Measurements from ENCODE around the gene RMI2. TPM values are rescaled to one million over a fixed set of nuclear protein-coding genes. Genes with fewer than 3 reads are reported as not detected.

RMI2 gene
- total and polyA plus RNA-seq, 9 of the 15 experiments (the other 6 are each of a cell fraction or from before 2014, with no cell fraction given) = 8.0 to 43.4 (median 32.5) TPM

DNA sequence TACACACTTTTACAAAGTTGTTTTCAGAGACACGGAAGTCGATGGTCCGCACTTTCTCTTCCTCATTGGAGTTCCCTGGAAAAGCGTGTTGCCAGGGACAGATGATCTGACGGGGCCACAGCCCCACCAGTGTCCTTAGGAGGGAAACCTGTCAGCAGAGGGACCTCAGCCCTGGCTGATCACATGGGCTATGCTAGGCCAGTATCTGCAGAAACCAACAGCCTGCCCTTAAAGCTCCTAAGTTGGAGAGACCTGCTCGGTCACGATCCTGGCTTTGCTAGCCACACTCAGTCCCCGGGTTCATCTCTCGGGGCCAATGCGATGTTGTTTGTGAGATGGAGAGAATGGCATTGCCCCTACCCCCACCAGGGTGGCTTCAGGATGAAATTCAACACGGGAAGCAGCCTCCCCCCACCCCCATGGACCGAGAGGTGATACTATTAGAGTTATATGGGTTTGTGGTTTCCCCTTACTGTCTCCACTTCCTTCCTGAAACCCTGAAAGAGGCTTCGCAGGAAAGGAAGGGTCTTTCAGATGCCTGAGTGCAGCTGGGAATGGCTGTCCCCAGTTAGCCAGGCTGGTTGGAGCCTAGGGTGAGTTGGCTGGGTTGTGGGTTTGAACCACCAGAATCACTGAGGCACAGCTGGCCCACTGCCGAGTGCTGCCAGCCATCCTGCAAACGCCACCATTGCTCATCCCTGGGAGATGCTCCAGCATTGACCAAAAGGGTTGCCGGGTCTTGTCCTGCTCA, 16.6 kb downstream of the RMI2 start:
- H3K9ac ChIP-seq (ENCODE audit: insufficient read depth in 1 of 2, low read depth in 2 of 2, low read length in 2 of 2) = peak overlapping the region in 1 of 2 experiments; percentile 37; a peak in 1 of 4 replicates
- in situ Hi-C loops (cut with MboI) (loop anchor here (5.0 kb wide), 1 partner anchor 395 kb away; no protein-coding TSS in a partner anchor), intact Hi-C loops (cut with micrococcal nuclease) (no loop called here)
- H4K20me1 ChIP-seq (replicated peaks; ENCODE audit: control insufficient read depth, insufficient read depth, low read length) = no peaks in the 10 kb centered on the region
- no TSS peak for BruUV-seq (replicated peaks)
- H3K9me3 ChIP-seq (replicated peaks; ENCODE audit: control insufficient read depth, insufficient read depth, low read depth, low read length) = no peaks in the 10 kb centered on the region
- 25% methylated on average over 16 of the region's 16 CpGs for WGBS (ENCODE audit: insufficient coverage, low coverage, missing lambda C conversion rate)
- CTCF ChIA-PET (ENCODE audit: low intra/inter-chr PET ratio) = no interaction called here
- H3K79me2 ChIP-seq (ENCODE audit: control insufficient read depth, insufficient read depth, low read length) = no peaks in the 10 kb centered on the region
- no peaks in the 10 kb centered on the region for H3K36me3 ChIP-seq (ENCODE audit: control insufficient read depth, insufficient read depth, low read length)
- POLR2A ChIA-PET = interaction anchor here (0.7 to 1.4 kb wide), 2 partner anchors 17 to 106 kb away, joined by 3 read pairs; partner anchors contain the start of gene SOCS1
- H3K27me3 ChIP-seq (ENCODE audit: control insufficient read depth in 2 of 2, insufficient read depth in 2 of 2, low read length in 2 of 2) = no peaks in the 10 kb centered on the region
- no peak overlapping the region for H3K27ac ChIP-seq (ENCODE audit: extremely low read depth, low read depth, low read length)
- DNase-seq (ENCODE audit: extremely low read depth in 1 of 4, low spot score in 3 of 4) (no peak), FAIRE-seq (no peak), ATAC-seq (peak; percentile 43)
- H3K9me1 ChIP-seq (ENCODE audit: control insufficient read depth, insufficient read depth, low read length) = no peaks in the 10 kb centered on the region
- H3K4me1 ChIP-seq (replicated peaks in 1 of 2; ENCODE audit: control insufficient read depth in 2 of 2, insufficient read depth in 2 of 2, low read length in 2 of 2) = peaks cover 7 to 31% of the 10 kb centered on the region in 2 experiments; a peak in 4 of 5 replicates
- 0 out of 2 replicates have a peak overlapping the region, but pooled peaks have one; percentile 1 for H3K4me2 ChIP-seq (ENCODE audit: insufficient read depth, low read length)
- H3K4me3 ChIP-seq = no peak overlapping the region
- peak overlapping the region; percentile 71 for H2AFZ ChIP-seq (ENCODE audit: low read depth, low read length)
- TF ChIP-seq ZNF830 (CRISPR knock-in tag; IDR thresholded peaks at IDR 0.05) (peak; percentile 37; the same call in 1 of the 2 replicates), ETS2 (tag; IDR thresholded peaks at IDR 0.05; ENCODE audit: borderline replicate concordance, poor library complexity, severe bottlenecking) (no peak), HIVEP1 (CRISPR knock-in tag; IDR thresholded peaks at IDR 0.05) (no peak)
- TF ChIP-seq, protein P1, sequence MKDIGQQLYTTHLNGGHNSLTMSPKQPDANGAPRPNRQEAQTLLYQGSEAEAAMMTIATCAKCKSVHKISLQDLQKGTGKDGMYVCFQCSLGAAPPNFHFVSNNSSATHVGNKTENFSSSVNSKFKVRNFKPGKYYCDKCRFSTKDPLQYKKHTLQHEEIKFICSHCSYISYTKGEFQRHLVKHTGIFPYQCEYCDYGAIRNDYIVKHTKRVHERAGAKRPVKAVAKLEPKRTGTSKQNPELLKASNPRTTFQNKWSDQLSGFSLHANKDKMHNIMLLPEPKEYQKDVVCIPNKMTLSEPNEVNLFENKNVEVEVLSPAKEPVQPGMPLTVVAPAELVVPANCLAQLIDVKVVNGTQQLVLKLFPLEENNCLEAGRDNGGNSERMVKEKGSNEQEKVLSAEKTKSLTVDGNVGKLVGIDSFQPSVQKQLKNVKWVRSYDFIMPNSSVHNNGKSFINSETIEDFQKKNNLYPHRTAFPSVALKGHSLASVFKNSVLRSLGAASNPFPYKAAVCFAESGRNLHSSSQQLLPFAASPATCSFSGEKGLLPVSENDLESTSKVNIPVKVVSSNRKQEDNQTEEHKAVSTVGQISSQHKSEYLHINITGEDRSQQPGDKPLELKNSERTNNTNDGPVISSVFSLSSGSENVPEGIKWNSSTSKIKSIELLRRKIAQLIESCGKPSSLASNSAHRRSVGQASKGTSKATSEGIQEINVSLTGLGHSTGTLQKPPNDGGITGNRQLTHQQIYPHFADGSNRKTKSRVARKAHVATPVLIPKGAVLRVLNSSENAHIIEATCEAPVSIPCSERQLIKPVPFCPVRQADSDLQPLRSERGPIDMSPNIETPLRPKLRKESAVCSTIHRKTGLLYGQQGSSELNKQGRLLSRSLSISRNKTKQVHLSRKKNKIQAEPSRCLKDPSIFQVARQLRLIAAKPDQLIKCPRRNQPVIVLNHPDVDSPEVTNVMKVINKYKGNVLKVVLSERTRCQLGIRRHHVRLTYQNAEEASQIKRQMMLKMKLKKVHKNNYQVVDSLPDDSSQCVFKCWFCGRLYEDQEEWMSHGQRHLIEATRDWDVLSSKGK (CRISPR knock-in tag; IDR thresholded peaks at IDR 0.05) = no peak
- TF ChIP-seq, protein P2, sequence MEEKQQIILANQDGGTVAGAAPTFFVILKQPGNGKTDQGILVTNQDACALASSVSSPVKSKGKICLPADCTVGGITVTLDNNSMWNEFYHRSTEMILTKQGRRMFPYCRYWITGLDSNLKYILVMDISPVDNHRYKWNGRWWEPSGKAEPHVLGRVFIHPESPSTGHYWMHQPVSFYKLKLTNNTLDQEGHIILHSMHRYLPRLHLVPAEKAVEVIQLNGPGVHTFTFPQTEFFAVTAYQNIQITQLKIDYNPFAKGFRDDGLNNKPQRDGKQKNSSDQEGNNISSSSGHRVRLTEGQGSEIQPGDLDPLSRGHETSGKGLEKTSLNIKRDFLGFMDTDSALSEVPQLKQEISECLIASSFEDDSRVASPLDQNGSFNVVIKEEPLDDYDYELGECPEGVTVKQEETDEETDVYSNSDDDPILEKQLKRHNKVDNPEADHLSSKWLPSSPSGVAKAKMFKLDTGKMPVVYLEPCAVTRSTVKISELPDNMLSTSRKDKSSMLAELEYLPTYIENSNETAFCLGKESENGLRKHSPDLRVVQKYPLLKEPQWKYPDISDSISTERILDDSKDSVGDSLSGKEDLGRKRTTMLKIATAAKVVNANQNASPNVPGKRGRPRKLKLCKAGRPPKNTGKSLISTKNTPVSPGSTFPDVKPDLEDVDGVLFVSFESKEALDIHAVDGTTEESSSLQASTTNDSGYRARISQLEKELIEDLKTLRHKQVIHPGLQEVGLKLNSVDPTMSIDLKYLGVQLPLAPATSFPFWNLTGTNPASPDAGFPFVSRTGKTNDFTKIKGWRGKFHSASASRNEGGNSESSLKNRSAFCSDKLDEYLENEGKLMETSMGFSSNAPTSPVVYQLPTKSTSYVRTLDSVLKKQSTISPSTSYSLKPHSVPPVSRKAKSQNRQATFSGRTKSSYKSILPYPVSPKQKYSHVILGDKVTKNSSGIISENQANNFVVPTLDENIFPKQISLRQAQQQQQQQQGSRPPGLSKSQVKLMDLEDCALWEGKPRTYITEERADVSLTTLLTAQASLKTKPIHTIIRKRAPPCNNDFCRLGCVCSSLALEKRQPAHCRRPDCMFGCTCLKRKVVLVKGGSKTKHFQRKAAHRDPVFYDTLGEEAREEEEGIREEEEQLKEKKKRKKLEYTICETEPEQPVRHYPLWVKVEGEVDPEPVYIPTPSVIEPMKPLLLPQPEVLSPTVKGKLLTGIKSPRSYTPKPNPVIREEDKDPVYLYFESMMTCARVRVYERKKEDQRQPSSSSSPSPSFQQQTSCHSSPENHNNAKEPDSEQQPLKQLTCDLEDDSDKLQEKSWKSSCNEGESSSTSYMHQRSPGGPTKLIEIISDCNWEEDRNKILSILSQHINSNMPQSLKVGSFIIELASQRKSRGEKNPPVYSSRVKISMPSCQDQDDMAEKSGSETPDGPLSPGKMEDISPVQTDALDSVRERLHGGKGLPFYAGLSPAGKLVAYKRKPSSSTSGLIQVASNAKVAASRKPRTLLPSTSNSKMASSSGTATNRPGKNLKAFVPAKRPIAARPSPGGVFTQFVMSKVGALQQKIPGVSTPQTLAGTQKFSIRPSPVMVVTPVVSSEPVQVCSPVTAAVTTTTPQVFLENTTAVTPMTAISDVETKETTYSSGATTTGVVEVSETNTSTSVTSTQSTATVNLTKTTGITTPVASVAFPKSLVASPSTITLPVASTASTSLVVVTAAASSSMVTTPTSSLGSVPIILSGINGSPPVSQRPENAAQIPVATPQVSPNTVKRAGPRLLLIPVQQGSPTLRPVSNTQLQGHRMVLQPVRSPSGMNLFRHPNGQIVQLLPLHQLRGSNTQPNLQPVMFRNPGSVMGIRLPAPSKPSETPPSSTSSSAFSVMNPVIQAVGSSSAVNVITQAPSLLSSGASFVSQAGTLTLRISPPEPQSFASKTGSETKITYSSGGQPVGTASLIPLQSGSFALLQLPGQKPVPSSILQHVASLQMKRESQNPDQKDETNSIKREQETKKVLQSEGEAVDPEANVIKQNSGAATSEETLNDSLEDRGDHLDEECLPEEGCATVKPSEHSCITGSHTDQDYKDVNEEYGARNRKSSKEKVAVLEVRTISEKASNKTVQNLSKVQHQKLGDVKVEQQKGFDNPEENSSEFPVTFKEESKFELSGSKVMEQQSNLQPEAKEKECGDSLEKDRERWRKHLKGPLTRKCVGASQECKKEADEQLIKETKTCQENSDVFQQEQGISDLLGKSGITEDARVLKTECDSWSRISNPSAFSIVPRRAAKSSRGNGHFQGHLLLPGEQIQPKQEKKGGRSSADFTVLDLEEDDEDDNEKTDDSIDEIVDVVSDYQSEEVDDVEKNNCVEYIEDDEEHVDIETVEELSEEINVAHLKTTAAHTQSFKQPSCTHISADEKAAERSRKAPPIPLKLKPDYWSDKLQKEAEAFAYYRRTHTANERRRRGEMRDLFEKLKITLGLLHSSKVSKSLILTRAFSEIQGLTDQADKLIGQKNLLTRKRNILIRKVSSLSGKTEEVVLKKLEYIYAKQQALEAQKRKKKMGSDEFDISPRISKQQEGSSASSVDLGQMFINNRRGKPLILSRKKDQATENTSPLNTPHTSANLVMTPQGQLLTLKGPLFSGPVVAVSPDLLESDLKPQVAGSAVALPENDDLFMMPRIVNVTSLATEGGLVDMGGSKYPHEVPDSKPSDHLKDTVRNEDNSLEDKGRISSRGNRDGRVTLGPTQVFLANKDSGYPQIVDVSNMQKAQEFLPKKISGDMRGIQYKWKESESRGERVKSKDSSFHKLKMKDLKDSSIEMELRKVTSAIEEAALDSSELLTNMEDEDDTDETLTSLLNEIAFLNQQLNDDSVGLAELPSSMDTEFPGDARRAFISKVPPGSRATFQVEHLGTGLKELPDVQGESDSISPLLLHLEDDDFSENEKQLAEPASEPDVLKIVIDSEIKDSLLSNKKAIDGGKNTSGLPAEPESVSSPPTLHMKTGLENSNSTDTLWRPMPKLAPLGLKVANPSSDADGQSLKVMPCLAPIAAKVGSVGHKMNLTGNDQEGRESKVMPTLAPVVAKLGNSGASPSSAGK (IDR thresholded peaks at IDR 0.05) = no peak
